PC-9 (cell line): ENCODE results near the gene PNMA8C. TPM values are rescaled to one million over a fixed set of nuclear protein-coding genes. Genes with fewer than 3 reads are reported as not detected.

Experiments used
- BruUV-seq: library from RNA; stranded (reverse); fragments of 400-500 nt; replicated peaks from 2 replicates; lab custom pipeline; 2021; lab: Mats Ljungman, UMichigan
- CTCF ChIA-PET: fragments of 300-600 bp; sonication (Branson Sonifier 250); formaldehyde crosslinking; loops from one replicate; lab custom pipeline; 2022; ENCODE audit warnings: antibody characterized with exemption; lab: Charles Lee
- POLR2A ChIA-PET: fragments of 300-600 bp; sonication (Branson Sonifier 250); formaldehyde crosslinking; loops from one replicate; lab custom pipeline; 2022; ENCODE audit warnings: antibody characterized with exemption; ENCODE audit not compliant: unreplicated experiment; lab: Charles Lee
- DNase-seq, 2 experiments: peaks; one replicate each; pipeline versions ENCODE4 v3.0.0 to v3.0.0-alpha.2; 2015 to 2022; ENCODE audit warnings: mixed read lengths in 1 of 2
- H2AFZ ChIP-seq: fragments of 200-600 bp; sonication (generic); 2 replicates; pipeline ENCODE4 v1.8.1; 2017; ENCODE audit warnings: antibody characterized with exemption
- H3F3A ChIP-seq: fragments of 200-600 bp; sonication (generic); 2 replicates; pipeline ENCODE4 v1.8.1; 2017; ENCODE audit warnings: antibody characterized with exemption, mild to moderate bottlenecking, low read depth; ENCODE audit not compliant: insufficient read depth
- H3K27ac ChIP-seq: fragments of 200-600 bp; sonication (generic); 2 replicates; pipeline ENCODE4 v1.6.1; 2016; ENCODE audit warnings: mixed run types
- H3K27me3 ChIP-seq: fragments of 200-600 bp; sonication (generic); 2 replicates; pipeline ENCODE4 v1.6.1; 2016; ENCODE audit warnings: low read depth, mixed run types; ENCODE audit not compliant: insufficient read depth
- H3K36me3 ChIP-seq: fragments of 200-600 bp; sonication (generic); 2 replicates; pipeline ENCODE4 v1.6.1; 2016; ENCODE audit warnings: low read depth, mixed run types
- H3K4me1 ChIP-seq: fragments of 200-600 bp; sonication (generic); replicated peaks from 2 replicates; pipeline ENCODE4 v1.6.1; 2016; ENCODE audit warnings: mixed run types; ENCODE audit not compliant: insufficient read depth
- H3K4me2 ChIP-seq: fragments of 200-600 bp; sonication (generic); 2 replicates; pipeline ENCODE4 v1.6.1; 2017; ENCODE audit warnings: mixed run types
- H3K4me3 ChIP-seq: fragments of 200-600 bp; sonication (generic); 2 replicates; pipeline ENCODE4 v1.6.1; 2016; ENCODE audit warnings: mixed run types
- H3K79me2 ChIP-seq: fragments of 200-600 bp; sonication (generic); 2 replicates; pipeline ENCODE4 v1.6.1; 2017; ENCODE audit warnings: low read depth, mixed run types
- H3K9me2 ChIP-seq: fragments of 200-600 bp; sonication (generic); 2 replicates; pipeline ENCODE4 v1.8.1; 2017; ENCODE audit warnings: mild to moderate bottlenecking; ENCODE audit not compliant: insufficient read depth
- H3K9me3 ChIP-seq: fragments of 200-600 bp; sonication (generic); 2 replicates; pipeline ENCODE4 v1.8.1; 2016; ENCODE audit warnings: low read depth; ENCODE audit not compliant: insufficient read depth
- H4K20me1 ChIP-seq: fragments of 200-600 bp; sonication (generic); 2 replicates; pipeline ENCODE4 v1.8.1; 2017; ENCODE audit not compliant: insufficient read depth
- CTCF ChIP-seq: fragments of 200-600 bp; sonication (generic); conservative IDR thresholded peaks from 2 replicates; pipeline ENCODE4 v1.6.1; 2017; ENCODE audit warnings: mixed run types, antibody characterized with exemption, mild to moderate bottlenecking, moderate library complexity
- EZH2 ChIP-seq: fragments of 200-600 bp; sonication (generic); IDR thresholded peaks from 2 replicates; pipeline ENCODE4 v1.8.0; 2017; ENCODE audit warnings: antibody characterized with exemption, low read depth
- intact Hi-C: fragments of 100-400 bp; cut with micrococcal nuclease; formaldehyde crosslinking; loops from one replicate; pipeline ENCODE4 v1.10.0; 2022; ENCODE audit not compliant: unreplicated experiment
- total RNA-seq: library from RNA; stranded (reverse); gene quantifications from 2 replicates; pipeline ENCODE4 v1.2.3, GENCODE V29; 2021

The PNMA8C gene
- total RNA-seq, 1 experiment from 2014 or later: not detected

- Histone ChIP-seq H3K4me3 (no peak overlapping the region), H4K20me1 (no peaks in the 10 kb centered on the region), H2AFZ (no peak overlapping the region), H3K9me2 (no peaks in the 10 kb centered on the region), H3K4me1 (0 out of 2 replicates have a peak, but pooled peaks cover 4% of the 10 kb centered on the region), H3K27me3 (peaks cover 92% of the 10 kb centered on the region), H3K27ac (no peak overlapping the region), H3K4me2 (no peak overlapping the region), H3K9me3 (no peaks in the 10 kb centered on the region), H3K79me2 (no peaks in the 10 kb centered on the region), H3F3A (peaks cover 6% of the 10 kb centered on the region; the same call in 1 of the 2 replicates), H3K36me3 (no peaks in the 10 kb centered on the region)
- intact Hi-C loops: no loop called here
- no peak for TF ChIP-seq EZH2
- no peak for TF ChIP-seq CTCF
- ChIA-PET POLR2A (no interaction called here), CTCF (no interaction called here)
- no peak for DNase-seq
- no TSS peak for BruUV-seq
Measured at GRCh38 chr19:46463516-46463915, 34.8 kb upstream of the PNMA8C start.

- ChIA-PET CTCF (no interaction called here), POLR2A (no interaction called here)
- Histone ChIP-seq H3K4me3 (no peak overlapping the region), H3K27me3 (peaks cover 91% of the 10 kb centered on the region), H2AFZ (no peak overlapping the region), H3K9me3 (no peaks in the 10 kb centered on the region), H3K36me3 (no peaks in the 10 kb centered on the region), H3K4me2 (no peak overlapping the region), H3K4me1 (0 out of 2 replicates have a peak, but pooled peaks cover 1% of the 10 kb centered on the region), H3K27ac (no peak overlapping the region), H3F3A (peaks cover 6% of the 10 kb centered on the region; the same call in 1 of the 2 replicates), H4K20me1 (no peaks in the 10 kb centered on the region), H3K79me2 (no peaks in the 10 kb centered on the region), H3K9me2 (no peaks in the 10 kb centered on the region)
- no peak for TF ChIP-seq EZH2
- no peak for TF ChIP-seq CTCF
- intact Hi-C loops: no loop called here
- BruUV-seq: no TSS peak
- no peak for DNase-seq
Measured at GRCh38 chr19:46461537-46461936, 32.8 kb upstream of the PNMA8C start.

DNA sequence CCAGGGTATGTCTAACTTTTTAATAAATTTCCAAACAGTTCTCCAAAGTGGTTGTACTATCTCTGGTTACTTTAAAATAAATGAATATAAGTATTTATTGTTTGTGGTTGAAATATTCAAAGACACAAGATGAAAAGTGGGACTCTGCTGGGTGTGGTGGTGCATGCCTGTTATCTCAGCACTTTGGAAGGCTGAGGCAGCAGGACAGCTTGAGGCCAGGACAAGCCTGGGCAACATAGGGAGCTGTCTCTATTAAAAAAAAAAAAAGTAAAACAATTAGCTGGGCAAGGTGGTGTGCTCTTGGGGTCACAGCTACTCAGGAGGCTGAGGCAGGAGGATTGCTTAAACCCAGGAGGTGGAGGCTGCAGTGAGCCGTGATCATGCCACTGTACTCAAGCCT, 32.2 kb upstream of the PNMA8C start:
- Histone ChIP-seq H3K4me1 (no peaks in the 10 kb centered on the region), H3F3A (peaks cover under 1% of the 10 kb centered on the region; the same call in 1 of the 2 replicates), H2AFZ (no peak overlapping the region), H3K9me3 (no peaks in the 10 kb centered on the region), H3K4me2 (no peak overlapping the region), H3K27me3 (peaks cover 91% of the 10 kb centered on the region), H3K36me3 (no peaks in the 10 kb centered on the region), H3K27ac (no peak overlapping the region), H3K9me2 (no peaks in the 10 kb centered on the region), H4K20me1 (no peaks in the 10 kb centered on the region), H3K4me3 (no peak overlapping the region), H3K79me2 (no peaks in the 10 kb centered on the region)
- BruUV-seq: no TSS peak
- ChIA-PET CTCF (no interaction called here), POLR2A (no interaction called here)
- intact Hi-C loops: no loop called here
- no peak for TF ChIP-seq EZH2
- DNase-seq: no peak

GRCh38 chr19:46460055-46460454, 31.3 kb upstream of the PNMA8C start:
- Histone ChIP-seq H3K9me2 (no peaks in the 10 kb centered on the region), H2AFZ (no peak overlapping the region), H3K79me2 (no peaks in the 10 kb centered on the region), H3K4me2 (no peak overlapping the region), H3K9me3 (no peaks in the 10 kb centered on the region), H3F3A (no peaks in the 10 kb centered on the region), H3K36me3 (no peaks in the 10 kb centered on the region), H4K20me1 (no peaks in the 10 kb centered on the region), H3K4me3 (no peak overlapping the region), H3K4me1 (no peaks in the 10 kb centered on the region), H3K27me3 (peaks cover 92% of the 10 kb centered on the region), H3K27ac (no peak overlapping the region)
- ChIA-PET CTCF (no interaction called here), POLR2A (interaction anchor here (0.5 kb wide), 1 partner anchor 783 kb away, joined by 3 read pairs; no protein-coding TSS in a partner anchor)
- intact Hi-C loops: no loop called here
- BruUV-seq: no TSS peak
- TF ChIP-seq CTCF (no peak), EZH2 (no peak)
- DNase-seq: no peak
